GM04504 (cell line): Measurements from ENCODE around the gene PLBD2.

Source experiments
- DNase-seq: peaks from one replicate; pipeline ENCODE4 v3.0.0-alpha.2; 2012; ENCODE audit warnings: low read depth

PLBD2 gene

GRCh38 chr12:113396200-113396599, 37.8 kb downstream of the PLBD2 start:
- no peak for DNase-seq

GRCh38 chr12:113396828-113397496, 38.6 kb downstream of the PLBD2 start:
- DNase-seq, result no peak

DNA sequence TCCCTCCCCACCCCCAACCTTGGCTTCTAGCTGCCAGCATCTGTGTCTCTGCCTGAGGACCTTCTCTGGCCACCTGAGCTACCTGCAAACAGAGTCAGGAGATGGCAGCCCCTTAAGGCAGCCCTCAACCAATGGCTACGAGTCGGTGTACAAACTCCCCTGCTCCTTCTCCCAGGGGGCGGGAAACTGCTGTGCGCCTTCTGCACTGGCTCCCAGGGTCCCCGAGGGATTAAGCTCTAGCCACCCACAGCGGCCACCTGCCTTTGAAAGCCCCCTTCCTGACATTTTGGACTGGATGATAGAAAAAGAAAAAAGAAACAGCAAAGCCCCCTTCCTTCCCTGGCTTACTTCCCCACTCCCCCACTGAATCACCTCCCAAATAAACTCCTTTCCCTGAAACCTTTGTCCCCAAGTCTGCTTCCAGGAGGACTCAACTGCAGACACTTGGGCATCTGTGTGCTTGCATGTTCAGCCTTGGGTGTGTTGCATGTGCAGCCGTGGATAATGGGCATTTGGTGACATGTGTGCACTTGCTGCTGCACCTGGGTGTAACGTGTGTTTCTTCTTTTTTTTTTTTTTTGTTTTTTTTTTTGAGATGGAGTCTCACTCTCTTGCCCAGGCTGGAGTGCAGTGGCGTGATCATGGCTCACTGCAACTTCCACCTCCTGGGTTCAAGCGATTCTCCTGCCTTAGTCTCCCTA, 39.3 kb downstream of the PLBD2 start:
- DNase-seq, result no peak

DNA sequence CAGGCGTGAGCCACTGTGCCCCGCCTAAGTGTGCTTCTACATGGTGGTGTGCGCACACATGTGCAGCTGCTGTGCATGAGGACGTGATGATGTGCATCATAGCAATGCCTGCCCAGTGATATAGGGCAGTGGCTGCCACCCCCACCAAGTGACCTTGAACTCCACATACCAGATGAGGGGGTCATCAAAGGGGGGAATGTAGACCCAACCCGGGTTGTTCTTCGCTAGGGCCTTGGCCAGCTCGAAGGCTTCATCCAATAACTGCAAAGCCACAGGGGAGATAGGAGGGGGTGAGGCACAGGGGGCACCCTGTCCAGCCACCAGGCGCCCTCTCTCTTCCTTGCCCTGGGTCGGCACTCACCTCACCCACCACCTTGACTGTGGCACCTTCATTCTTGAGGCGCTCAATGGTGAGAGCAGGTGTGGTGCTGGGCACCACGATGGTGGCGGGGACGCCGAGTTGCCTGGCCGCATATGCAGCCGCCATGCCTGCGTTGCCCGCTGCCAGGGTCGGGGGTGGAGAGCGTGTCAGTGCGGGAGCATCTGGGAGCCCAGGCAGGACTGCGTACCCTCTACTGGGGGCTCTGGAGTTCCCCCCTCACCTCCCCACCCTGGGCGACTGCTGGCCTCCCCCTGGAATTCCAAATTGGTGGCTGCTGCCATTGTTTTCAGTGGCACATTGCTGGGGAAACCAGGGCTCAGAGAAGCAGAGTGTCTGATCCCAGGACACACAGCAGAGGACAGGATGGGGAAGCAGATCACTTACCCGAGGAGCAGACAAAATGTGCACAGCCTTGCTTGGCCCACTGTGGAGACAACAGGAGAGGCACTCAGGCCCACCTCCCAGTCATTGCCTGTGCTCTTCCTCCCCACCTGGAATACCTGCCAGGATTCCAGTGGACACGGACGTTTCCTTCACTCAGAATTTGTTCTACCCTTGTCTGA, 40.2 kb downstream of the PLBD2 start:
- DNase-seq, result no peak

DNA sequence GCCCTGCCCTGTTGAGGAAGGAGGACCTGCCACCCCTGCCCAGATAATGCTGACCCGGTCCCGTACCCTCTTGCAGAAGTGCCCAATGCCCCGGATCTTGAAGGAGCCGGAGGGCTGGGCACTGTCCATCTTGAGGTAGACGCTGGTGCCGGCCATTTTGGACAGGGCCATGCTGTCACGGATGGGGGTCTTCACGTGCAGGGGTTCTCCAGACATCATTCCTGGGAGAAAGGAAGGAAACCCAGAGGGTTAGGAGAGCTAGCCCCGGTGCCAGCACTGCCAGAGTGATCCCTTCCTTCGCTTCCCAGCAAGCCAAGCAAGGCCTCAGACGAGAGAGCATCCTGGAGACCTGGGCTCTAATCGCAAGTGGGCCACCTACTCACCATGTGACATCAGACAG, 41.1 kb downstream of the PLBD2 start:
- no peak for DNase-seq

DNA sequence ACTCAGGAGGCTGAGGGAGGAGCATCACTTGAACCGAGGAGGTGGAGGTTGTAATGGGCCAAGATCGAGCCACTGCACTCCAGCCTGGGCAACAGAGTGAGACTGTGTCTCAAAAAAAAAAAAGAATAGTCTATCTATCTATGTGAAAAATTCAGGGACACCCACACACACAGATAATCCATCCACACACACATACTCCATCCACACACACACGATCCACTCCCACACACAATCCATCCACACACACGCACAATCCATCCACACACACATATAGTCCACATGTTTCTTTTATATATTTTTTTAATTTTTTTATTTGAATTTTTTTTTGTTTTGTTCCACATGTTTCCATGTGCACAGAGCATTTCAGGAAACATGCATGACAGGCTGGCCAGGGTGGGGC, 42.0 kb downstream of the PLBD2 start:
- no peak for DNase-seq

- DNase-seq, result no peak
These were observed 42.9 kb downstream of the PLBD2 start for GRCh38 chr12:113401066-113402000.

GRCh38 chr12:113402586-113403260, 44.3 kb downstream of the PLBD2 start:
- no peak for DNase-seq

GRCh38 chr12:113403435-113404415, 45.3 kb downstream of the PLBD2 start, which contains the start of gene SDS:
Gene SDS (minus strand): TSS chr12:113403887. CDS start chr12:113399708, 4,179 bp downstream.
- DNase-seq, result no peak

DNA sequence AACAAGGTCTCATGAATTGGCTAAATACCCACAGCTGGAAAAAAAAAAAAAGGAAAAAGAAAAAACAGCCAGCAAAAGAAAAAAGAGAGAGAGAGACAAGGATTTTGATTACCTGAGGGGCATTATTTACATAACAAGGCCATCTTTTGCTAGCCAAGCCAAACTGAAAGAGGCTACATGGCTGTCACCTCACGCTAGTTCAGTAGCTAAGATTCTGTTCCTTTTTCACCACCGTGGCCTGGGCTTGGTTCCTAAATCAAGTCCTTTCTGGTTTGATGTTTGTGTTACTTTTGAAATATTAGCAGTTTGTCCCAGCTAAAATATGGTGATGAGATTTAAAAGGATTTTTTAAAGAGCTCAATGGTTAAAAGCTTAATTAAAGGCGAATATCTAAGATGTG, 47.3 kb downstream of the PLBD2 start:
- no peak for DNase-seq

DNA sequence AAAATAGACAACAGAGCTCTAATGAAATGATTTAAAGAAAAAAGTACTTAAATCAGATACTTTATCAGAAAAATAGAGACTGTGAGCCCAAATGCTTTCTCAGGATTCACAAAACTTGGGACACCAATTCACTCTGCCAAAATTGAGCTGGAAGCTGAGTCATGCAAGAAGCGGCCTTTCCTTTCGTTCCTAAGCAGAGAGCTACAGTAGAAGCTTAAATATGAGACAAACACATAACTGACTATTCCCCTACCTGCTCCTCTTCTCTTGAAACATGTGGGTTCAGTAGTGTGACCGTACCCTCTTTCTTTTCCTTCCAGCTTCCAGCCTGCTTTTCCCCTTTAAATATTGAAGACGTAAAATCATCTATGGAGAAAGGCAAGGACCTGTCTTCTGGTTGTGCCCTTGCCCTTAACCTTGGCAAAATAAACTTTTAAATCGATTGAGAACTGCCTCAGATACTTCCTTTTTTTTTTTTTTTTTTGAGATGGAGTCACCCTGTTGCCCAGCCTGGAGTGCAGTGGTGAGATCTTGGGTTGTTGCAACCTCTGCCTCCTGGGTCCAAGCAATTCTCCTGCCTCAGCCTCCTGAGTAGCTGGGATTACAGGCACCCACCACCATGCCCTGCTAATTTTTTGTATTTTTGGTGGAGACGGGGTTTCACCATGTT, 49.7 kb downstream of the PLBD2 start:
- DNase-seq, result peak; percentile 38

GRCh38 chr12:113408756-113409298, 50.4 kb downstream of the PLBD2 start:
- DNase-seq, result no peak

DNA sequence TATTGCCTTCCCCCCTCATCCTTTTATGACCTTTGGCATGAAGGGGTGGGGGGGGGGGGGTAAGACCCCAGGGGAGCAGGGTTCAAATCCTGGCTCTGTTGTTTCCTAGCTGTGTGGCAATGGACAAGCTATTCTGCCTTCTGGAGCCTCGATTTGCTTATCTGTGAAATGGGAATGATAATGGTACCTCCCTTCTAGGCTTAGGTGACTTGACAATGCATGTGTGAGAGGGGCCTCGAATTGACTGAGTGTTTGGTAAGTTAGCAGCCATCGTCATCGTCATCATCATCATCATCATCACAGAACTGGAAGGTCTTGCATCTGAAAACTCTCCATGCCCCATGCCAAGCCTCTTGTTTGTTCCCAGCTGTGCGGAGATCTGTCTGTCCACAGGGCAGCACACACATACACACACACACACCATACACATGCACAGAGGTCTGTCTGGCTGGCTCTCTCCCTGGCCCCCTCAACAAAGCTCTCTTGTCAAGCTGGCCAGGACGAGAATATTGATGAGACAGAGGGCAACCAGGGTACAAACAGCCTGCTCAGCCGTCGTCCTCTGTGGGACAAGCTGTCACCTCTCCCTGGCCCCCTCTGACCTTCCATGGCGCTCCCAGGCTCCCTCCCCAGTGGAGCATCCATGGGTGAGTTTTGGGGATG, 51.2 kb downstream of the PLBD2 start:
- DNase-seq, result no peak

DNA sequence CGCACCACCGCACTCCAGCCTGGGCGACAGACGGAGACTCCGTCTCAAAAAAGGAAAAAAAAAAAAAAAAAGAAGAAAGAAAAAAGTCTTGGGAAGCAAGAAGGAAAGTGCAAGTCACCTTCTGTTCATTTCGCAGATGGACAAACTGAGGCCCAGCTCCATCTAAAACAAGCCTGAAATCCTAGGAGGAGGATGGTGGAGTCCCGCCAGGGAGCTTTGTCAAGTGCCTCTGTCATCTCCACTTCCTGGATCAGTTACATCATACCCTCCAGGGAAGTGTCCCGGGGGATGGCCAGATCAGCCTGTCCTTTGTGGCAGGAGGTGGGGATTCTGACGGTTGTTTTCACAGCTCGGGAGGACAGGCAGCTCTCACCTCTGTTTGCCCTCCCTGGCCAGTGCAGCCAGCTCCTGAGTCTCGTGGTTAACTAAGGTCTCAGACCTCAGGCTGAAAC, 55.1 kb downstream of the PLBD2 start:
- DNase-seq, result no peak

GRCh38 chr12:113414519-113415038, 56.2 kb downstream of the PLBD2 start:
- no peak for DNase-seq

DNA sequence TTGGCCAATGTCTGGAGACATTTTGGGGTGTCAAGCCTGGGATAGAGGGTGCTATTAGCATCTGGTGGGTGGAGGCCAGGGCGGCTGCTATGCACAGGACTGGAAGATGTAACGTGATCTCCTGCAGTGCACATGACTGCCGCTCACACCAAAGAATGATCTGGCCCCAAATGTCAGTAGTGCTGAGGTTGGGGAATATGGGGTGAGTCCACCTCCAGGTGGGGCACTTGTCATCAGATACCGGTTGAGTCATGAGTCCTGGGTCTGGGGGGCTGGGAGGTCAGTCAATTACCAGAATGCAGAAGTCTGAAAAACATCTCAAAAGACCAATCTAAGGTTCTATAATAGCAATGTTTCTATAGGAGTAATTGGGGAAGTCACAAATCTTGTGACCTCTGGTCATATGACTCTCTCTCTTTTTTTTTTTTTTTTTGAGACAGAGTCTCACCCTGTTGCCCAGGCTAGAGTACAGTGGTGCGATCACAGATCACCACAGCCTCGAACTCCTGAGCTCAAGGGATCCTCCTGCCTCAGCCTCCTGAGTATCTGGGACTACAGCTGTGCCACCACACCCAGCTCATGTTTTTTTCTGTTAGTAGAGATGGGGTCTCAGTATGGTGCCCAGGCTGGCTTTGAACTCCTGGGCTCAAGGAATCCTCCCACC, 57.8 kb downstream of the PLBD2 start:
- DNase-seq, result no peak

GRCh38 chr12:113418213-113418879, 60.0 kb downstream of the PLBD2 start:
- no peak for DNase-seq
